Mucosa of descending colon (tissue), 3 donors: ENCODE results near the gene CATSPERE. TPM values are rescaled to one million over a fixed set of nuclear protein-coding genes. Genes with fewer than 3 reads are reported as not detected.

Experiments
- ATAC-seq: fragments of 200-7000 bp; cut with Tn5 transposase; one replicate; pipeline ENCODE4 v1.9.1; 2020; ENCODE audit warnings: mild to moderate bottlenecking, moderate library complexity
- DNase-seq, 3 donors: peaks; one replicate each; pipeline ENCODE4 v3.0.0-alpha.2; 2020
- H3K36me3 ChIP-seq: fragments of 200-600 bp; one replicate; pipeline ENCODE4 v1.8.0; 2021; ENCODE audit warnings: low read depth, mild to moderate bottlenecking
- H3K4me1 ChIP-seq: fragments of 200-600 bp; one replicate; pipeline ENCODE4 v1.8.0; 2021; ENCODE audit warnings: low read depth, mild to moderate bottlenecking
- H3K4me3 ChIP-seq: fragments of 200-600 bp; one replicate; pipeline ENCODE4 v1.8.0; 2021; ENCODE audit warnings: mild to moderate bottlenecking
- H3K9me3 ChIP-seq: fragments of 200-600 bp; one replicate; pipeline ENCODE4 v1.8.0; 2021; ENCODE audit warnings: mild to moderate bottlenecking
- CTCF ChIP-seq: fragments of 200-600 bp; IDR thresholded peaks from one replicate; pipeline ENCODE4 v1.8.0; 2022; ENCODE audit warnings: antibody characterized with exemption, mild to moderate bottlenecking
- intact Hi-C, 2 donors: fragments of 100-400 bp; cut with DNase I in 1 of 2; cut with micrococcal nuclease in 1 of 2; formaldehyde crosslinking; loops; one replicate each; pipeline versions ENCODE4 v1.11.0 to v1.11.1; 2022; cut with DNase I, micrococcal nuclease
- total RNA-seq, 3 donors: library from RNA; stranded (reverse); fragmentation: NEBNext Ultra II Directional in 2 of 3; extraction: Animal tissue kit (Norgen Biotek cat#: 25700) in 2 of 3; gene quantifications; one replicate each; pipeline versions ENCODE4 v1.2.1 to v1.2.4, GENCODE V29; 2021 to 2023
- donor health status: DM: no; HTN: no; CAD: no; lungs with moderate emphysema.
- donor health status: DM: no; HTN: no; CAD: no.
- donor health status: DM: no; HTN: yes; CAD: no.

The CATSPERE gene
- total RNA-seq, 3 donors from 2014 or later, result 0.73 to 1.3 (median 0.93) TPM

GRCh38 chr1:244449936-244450508 is 11.1 kb upstream of the CATSPERE start:
- no peaks in the 10 kb centered on the region for H3K9me3 ChIP-seq
- peaks cover 20% of the 10 kb centered on the region for H3K4me1 ChIP-seq
- H3K4me3 ChIP-seq, result no peak overlapping the region
- H3K36me3 ChIP-seq, result peaks cover 6% of the 10 kb centered on the region
- TF ChIP-seq CTCF, result no peak
- ATAC-seq (no peak), DNase-seq (no peak)
- intact Hi-C loops, result loop anchor here in 1 of 2 donors (5.0 kb wide), 1 partner anchor 1103 kb away; no protein-coding TSS in a partner anchor

- intact Hi-C loops, result loop anchor here in 1 of 2 donors (5.0 kb wide), 1 partner anchor 1104 kb away; no protein-coding TSS in a partner anchor
- Histone ChIP-seq H3K4me1 (peaks cover 18% of the 10 kb centered on the region), H3K36me3 (peaks cover 6% of the 10 kb centered on the region), H3K4me3 (peak overlapping the region; percentile 80), H3K9me3 (no peaks in the 10 kb centered on the region)
- peak; percentile 21 for ATAC-seq
- peak; percentile 58 to 80 (median 79) for DNase-seq
- no peak for TF ChIP-seq CTCF
These were observed 10.2 kb upstream of the CATSPERE start for GRCh38 chr1:244450597-244451538.

- no peak for ATAC-seq
- intact Hi-C loops, result loop anchor here in 1 of 2 donors (5.0 kb wide), 1 partner anchor 1104 kb away; no protein-coding TSS in a partner anchor
These were observed 9.5 kb upstream of the CATSPERE start, which contains the start of gene ADSS2 for GRCh38 chr1:244451539-244451950. ADSS2 (minus strand) TSS chr1:244451909; CDS start chr1:244451817, 92 bp downstream.

DNA sequence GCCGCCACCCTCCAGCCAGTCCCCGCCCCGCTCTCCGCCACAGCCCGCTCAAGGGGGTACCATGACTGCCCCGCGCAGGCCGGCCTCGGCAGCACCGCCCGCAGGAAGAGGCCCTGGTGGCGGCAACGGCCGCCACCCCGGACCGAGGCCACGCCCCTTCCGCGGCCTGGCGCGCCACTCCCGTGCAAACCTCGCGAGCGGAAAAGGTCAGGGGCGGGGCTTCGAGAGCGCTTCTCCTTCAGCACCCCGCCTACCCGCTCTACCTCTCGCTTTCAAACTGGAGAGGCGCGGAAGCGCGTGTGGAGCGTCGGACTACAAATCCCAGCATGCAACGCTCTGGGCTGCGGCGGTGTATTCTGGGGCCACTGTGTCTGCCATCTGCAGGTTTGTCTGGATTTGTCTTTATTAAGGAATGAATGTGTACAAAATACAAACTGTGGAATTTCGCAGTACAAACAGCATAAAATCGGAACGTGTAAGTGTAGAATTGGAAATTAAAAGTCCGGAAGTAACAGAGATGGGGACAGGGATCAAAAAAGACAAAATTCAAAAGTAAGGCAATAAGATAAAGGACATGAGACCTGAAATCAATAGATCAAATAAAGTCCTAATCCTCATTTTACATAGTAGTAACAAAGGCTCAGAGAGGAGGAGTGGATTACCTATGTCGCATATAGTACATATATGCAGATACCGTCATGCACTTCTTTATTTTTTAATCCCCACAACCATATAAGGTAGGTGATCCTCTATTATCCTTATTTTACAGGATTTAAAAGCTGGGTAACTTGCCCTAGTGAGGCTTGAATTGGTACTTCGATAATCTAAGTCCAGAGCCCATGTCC is 8.9 kb upstream of the CATSPERE start:
- peak overlapping the region; percentile 80 for H3K4me3 ChIP-seq
- intact Hi-C loops, result loop anchor here in 1 of 2 donors (5.0 kb wide), 1 partner anchor 1105 kb away; no protein-coding TSS in a partner anchor
- H3K4me1 ChIP-seq, result peaks cover 18% of the 10 kb centered on the region
- ATAC-seq, result peak; percentile 97
- TF ChIP-seq CTCF, result peak; percentile 42
- DNase-seq, result peak; percentile 99 to 100 (median 99)
- no peaks in the 10 kb centered on the region for H3K9me3 ChIP-seq
- H3K36me3 ChIP-seq, result peaks cover 6% of the 10 kb centered on the region

More at GRCh38 chr1:244451539-244451950, 9.5 kb upstream of the CATSPERE start, which contains the start of gene ADSS2:
- DNase-seq, result no peak
- TF ChIP-seq CTCF, result no peak
- Histone ChIP-seq H3K4me3 (peak within 1 kb of the TSS; percentile 80), H3K4me1 (peaks cover 18% of the 10 kb centered on the region), H3K9me3 (no peaks in the 10 kb centered on the region), H3K36me3 (peaks cover 6% of the 10 kb centered on the region)

- H3K9me3 ChIP-seq, result no peaks in the 10 kb centered on the region
- ATAC-seq, result no peak
- no peak for TF ChIP-seq CTCF
- H3K36me3 ChIP-seq, result peaks cover 6% of the 10 kb centered on the region
- no peak for DNase-seq
- H3K4me3 ChIP-seq, result no peak overlapping the region
- H3K4me1 ChIP-seq, result peaks cover 16% of the 10 kb centered on the region
- intact Hi-C loops, result loop anchor here in 1 of 2 donors (5.0 kb wide), 1 partner anchor 1107 kb away; no protein-coding TSS in a partner anchor
These were observed 6.7 kb upstream of the CATSPERE start for GRCh38 chr1:244454412-244454811.
